ENCODE results near the gene SOCS6. TPM values are rescaled to one million over a fixed set of nuclear protein-coding genes. Genes with fewer than 3 reads are reported as not detected.

SOCS6 gene
- total RNA-seq, 4 donors from 2014 or later: 38.8 to 60.1 (median 41.1) TPM

GRCh38 chr18:70376914-70377258 lies 88.0 kb downstream of the SOCS6 start:
- peak in 1 of 3 donors; percentile 60 for DNase-seq
- no peaks in the 10 kb centered on the region for H3K36me3 ChIP-seq
- no peaks in the 10 kb centered on the region for H3K9me3 ChIP-seq
- peaks cover 0 to 21% (median 2%) of the 10 kb centered on the region in 4 donors for H3K4me1 ChIP-seq
- no peaks in the 10 kb centered on the region for H3K27me3 ChIP-seq
- no peak overlapping the region for H3K4me3 ChIP-seq
- peak overlapping the region in 3 of 4 donors; percentile 66 to 92 (median 84) for H3K27ac ChIP-seq
- peak in 1 of 2 donors; percentile 14 for TF ChIP-seq POLR2A (IDR thresholded peaks at IDR 0.05)
- no peak for TF ChIP-seq CTCF (IDR thresholded peaks at IDR 0.05)

GRCh38 chr18:70377317-70377799 lies 88.5 kb downstream of the SOCS6 start:
- Histone ChIP-seq H3K27ac (peak overlapping the region in 3 of 4 donors; percentile 66 to 92 (median 84)), H3K4me1 (peaks cover 0 to 21% (median 2%) of the 10 kb centered on the region in 4 donors)
- no peak for TF ChIP-seq POLR2A (IDR thresholded peaks at IDR 0.05)
- no peak for TF ChIP-seq CTCF (IDR thresholded peaks at IDR 0.05)

GRCh38 chr18:70377857-70378701 lies 89.2 kb downstream of the SOCS6 start:
- H3K9me3 ChIP-seq: no peaks in the 10 kb centered on the region
- no peaks in the 10 kb centered on the region for H3K27me3 ChIP-seq
- H3K4me1 ChIP-seq: peaks cover 0 to 21% (median 2%) of the 10 kb centered on the region in 4 donors
- H3K4me3 ChIP-seq: no peak overlapping the region
- DNase-seq: no peak
- no peak for TF ChIP-seq POLR2A (IDR thresholded peaks at IDR 0.05)
- no peak for TF ChIP-seq CTCF (IDR thresholded peaks at IDR 0.05)
- H3K36me3 ChIP-seq: no peaks in the 10 kb centered on the region
- peak overlapping the region in 3 of 4 donors; percentile 66 to 92 (median 84) for H3K27ac ChIP-seq

More at GRCh38 chr18:70377317-70377799, 88.5 kb downstream of the SOCS6 start:
- no peak for DNase-seq
- H3K4me3 ChIP-seq: no peak overlapping the region
- H3K9me3 ChIP-seq: no peaks in the 10 kb centered on the region
- H3K36me3 ChIP-seq: no peaks in the 10 kb centered on the region
- H3K27me3 ChIP-seq: no peaks in the 10 kb centered on the region

Other genes with a start within 250 kb of the SOCS6 start
- 10 to 100 TPM; 15.3 to 28.1 (median 22.2) TPM for gene RTTN, start 83.4 kb upstream of the SOCS6 start, total RNA-seq